Mucosa of stomach (tissue), 1 donor: Measurements from ENCODE around the gene DIP2B.

Experiments used
- H3K27me3 ChIP-seq: one replicate; pipeline ENCODE4 v1.7.0; 2013; ENCODE audit warnings: mild to moderate bottlenecking, low read length; ENCODE audit not compliant: control insufficient read depth, insufficient read depth
- H3K36me3 ChIP-seq: one replicate; pipeline ENCODE4 v1.7.0; 2013; ENCODE audit warnings: low read length; ENCODE audit not compliant: control insufficient read depth, insufficient read depth
- H3K4me1 ChIP-seq: one replicate; pipeline ENCODE4 v1.7.0; 2013; ENCODE audit warnings: mild to moderate bottlenecking, low read length; ENCODE audit not compliant: control insufficient read depth, insufficient read depth
- H3K4me3 ChIP-seq: one replicate; pipeline ENCODE4 v1.7.0; 2013; ENCODE audit warnings: low read length
- H3K9ac ChIP-seq: one replicate; pipeline ENCODE4 v1.7.0; 2013; ENCODE audit warnings: mild to moderate bottlenecking, low read length, moderate library complexity
- H3K9me3 ChIP-seq: one replicate; pipeline ENCODE4 v1.7.0; 2013; ENCODE audit warnings: mild to moderate bottlenecking, low read length, moderate library complexity; ENCODE audit not compliant: control insufficient read depth
- donor health status: Pancreatic carcinoma.

The DIP2B gene

DNA sequence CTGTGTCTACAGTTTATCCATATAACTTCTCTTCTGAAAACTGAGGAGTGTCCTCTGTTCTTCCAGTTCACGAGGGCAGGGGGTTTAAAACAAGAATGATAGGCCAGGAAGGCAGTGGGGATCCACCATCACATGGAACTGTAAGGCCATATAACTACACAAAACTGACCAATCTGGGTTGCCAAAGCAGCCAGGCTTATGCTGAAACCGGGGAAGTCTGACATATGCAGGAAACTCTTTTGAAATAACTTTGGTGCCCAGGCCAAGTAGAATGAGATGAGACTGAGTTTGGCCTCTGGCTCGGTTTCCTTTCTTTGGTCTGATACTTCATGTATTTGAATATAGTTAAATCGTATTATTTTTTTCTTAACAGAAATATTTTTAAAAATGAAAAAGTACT is 241.1 kb downstream of the DIP2B start:
- H3K36me3 ChIP-seq = peaks cover 6% of the 10 kb centered on the region
- H3K9ac ChIP-seq = no peak overlapping the region
- no peaks in the 10 kb centered on the region for H3K9me3 ChIP-seq
- no peaks in the 10 kb centered on the region for H3K27me3 ChIP-seq
- H3K4me3 ChIP-seq = no peak overlapping the region
- no peaks in the 10 kb centered on the region for H3K4me1 ChIP-seq

DNA sequence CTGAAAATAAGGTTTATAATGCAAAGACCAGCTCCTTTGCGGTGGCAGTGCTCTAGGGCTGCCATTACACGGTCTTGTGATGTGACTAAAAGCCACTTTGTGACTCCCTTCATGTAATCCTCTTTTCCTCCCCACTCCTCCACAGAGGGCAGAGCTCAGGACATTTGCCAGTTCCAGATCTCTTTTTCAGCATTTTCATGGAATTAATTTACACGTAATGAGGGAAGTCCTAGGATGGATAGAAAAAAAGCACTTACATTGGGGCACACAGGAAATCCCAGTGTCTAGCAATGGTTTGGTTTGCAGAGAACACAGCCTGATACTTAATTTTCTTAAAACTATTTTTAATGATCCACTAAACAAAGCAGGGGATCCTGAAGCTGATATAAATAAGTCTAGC is 241.6 kb downstream of the DIP2B start:
- no peaks in the 10 kb centered on the region for H3K9me3 ChIP-seq
- peaks cover 5% of the 10 kb centered on the region for H3K36me3 ChIP-seq
- no peak overlapping the region for H3K4me3 ChIP-seq
- no peaks in the 10 kb centered on the region for H3K4me1 ChIP-seq
- H3K27me3 ChIP-seq = no peaks in the 10 kb centered on the region
- no peak overlapping the region for H3K9ac ChIP-seq

DNA sequence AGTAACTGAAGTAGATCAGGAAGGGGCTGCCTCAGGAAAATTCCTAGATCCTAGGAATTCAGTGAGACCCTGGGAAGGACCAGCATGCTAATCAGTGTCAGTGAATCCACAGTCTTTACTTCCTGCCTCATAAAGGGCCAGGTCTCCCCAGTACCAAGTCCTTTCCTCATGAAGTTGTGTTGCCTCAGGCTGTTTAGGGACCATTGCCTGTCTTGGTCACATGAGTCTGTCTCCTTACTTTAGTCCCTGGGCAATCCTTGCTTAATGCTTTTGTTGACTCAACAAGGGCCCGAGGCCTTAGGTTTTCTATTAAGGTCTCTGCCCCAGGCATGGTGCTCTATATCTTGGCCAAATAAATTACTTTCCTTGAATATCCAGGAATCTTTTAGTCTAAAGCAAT is 243.0 kb downstream of the DIP2B start:
- Histone ChIP-seq H3K4me1 (no peaks in the 10 kb centered on the region), H3K27me3 (no peaks in the 10 kb centered on the region), H3K36me3 (no peaks in the 10 kb centered on the region), H3K9me3 (no peaks in the 10 kb centered on the region), H3K9ac (no peak overlapping the region), H3K4me3 (no peak overlapping the region)

DNA sequence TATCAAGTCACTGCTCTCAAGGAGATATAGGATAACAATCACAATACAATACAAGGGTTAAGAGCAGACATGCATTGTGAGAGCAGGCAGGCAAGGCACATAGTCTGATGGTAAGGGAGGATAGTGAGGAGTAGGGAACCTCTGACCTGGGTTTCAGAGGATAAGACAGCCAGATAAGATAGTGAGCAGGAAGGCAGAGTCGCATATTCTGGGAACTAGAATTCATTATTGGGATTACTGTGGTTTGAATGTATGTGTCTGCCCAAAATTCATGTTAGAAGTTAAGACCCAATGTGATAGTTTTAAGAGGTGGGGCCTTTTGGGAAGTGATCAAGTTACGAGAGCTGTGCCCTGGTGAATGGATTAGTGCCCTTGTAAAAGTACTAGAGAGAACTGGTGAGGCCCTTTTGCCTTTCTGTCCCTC is 244.7 kb downstream of the DIP2B start:
- Histone ChIP-seq H3K36me3 (no peaks in the 10 kb centered on the region), H3K9ac (no peak overlapping the region), H3K27me3 (no peaks in the 10 kb centered on the region), H3K9me3 (no peaks in the 10 kb centered on the region), H3K4me3 (no peak overlapping the region), H3K4me1 (no peaks in the 10 kb centered on the region)

DNA sequence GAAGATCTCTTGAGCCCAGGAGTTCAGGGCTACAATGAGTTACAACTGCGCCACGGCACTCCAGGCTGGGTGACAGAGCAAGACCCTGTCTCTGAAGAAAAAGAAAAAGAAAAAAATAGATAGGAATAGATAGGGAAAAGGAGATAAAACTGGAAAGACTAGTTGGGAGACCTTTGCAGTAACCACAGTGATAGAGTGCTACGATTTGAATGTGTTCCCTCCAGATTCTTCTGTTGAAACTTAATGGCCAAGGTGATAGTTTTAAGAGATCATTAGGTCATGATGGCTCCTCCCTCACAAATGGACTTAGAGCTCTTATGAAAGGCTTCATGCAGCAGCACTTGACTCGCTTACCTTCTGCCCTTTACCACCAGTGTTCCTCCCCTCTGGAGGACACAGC is 245.6 kb downstream of the DIP2B start:
- Histone ChIP-seq H3K27me3 (no peaks in the 10 kb centered on the region), H3K9ac (no peak overlapping the region), H3K36me3 (no peaks in the 10 kb centered on the region), H3K4me1 (no peaks in the 10 kb centered on the region), H3K4me3 (no peak overlapping the region), H3K9me3 (no peaks in the 10 kb centered on the region)

DNA sequence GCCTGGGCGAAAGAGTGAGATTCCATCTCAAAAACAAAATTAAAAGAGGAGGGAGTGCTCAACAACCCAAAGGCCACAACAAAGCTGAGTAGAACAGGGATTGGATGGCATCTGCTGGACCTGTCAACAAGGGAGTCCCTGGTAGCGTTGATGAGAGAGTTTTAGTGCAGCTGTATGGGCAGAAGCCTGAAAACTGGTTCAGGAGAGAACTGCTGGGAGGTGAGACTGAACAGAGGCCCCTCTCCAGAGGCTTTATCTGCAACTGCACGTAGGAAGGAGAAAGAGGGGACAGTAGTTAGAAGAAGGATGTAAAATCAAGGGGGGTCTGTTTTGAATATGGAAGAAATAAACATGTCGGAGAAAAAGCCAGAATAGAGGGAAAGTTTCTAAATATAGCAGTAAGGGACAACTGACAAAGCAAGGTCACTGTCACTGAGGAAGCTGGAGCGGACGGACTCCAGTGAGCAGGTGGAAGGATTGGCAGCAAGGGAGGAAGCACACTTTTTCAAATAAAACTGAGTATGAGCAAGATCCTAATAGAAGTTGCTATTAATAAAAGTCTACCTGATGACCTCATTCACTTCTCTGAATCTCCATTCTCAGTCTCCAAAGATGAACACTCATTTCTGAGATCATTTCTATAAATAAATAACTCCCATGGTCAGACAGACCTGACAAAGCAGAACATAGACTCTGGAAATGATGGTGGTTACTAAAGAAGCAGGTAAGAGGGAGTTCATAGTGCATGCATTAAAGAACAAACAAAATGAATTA is 247.3 kb downstream of the DIP2B start:
- no peaks in the 10 kb centered on the region for H3K9me3 ChIP-seq
- no peaks in the 10 kb centered on the region for H3K27me3 ChIP-seq
- no peaks in the 10 kb centered on the region for H3K4me1 ChIP-seq
- H3K9ac ChIP-seq = no peak overlapping the region
- H3K4me3 ChIP-seq = no peak overlapping the region
- no peaks in the 10 kb centered on the region for H3K36me3 ChIP-seq

DNA sequence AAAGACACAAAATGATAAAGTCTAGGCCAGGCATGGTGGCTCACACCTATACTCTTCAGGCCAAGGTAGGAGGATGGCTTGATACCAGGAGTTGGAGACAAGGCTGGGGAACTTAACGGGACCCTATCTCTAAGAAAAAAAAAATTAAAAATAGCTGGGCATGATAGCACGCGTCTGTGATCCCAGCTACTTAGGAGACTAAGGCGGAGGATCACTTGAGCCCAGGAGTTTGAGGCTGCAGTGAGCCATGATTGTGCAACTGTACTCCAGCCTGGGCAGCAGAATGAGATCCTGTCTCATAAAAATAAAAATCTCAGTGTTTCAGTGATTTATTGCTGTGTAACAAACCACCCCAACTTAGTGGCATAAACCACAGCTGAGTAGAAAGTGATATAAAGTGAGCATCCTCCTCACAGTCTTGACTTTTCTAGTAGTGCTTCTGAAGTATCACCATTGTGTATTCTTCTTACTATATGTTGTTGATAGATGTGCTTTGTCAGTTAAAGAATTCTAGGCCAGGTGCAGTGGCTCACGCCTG is 248.5 kb downstream of the DIP2B start:
- no peak overlapping the region for H3K9ac ChIP-seq

DNA sequence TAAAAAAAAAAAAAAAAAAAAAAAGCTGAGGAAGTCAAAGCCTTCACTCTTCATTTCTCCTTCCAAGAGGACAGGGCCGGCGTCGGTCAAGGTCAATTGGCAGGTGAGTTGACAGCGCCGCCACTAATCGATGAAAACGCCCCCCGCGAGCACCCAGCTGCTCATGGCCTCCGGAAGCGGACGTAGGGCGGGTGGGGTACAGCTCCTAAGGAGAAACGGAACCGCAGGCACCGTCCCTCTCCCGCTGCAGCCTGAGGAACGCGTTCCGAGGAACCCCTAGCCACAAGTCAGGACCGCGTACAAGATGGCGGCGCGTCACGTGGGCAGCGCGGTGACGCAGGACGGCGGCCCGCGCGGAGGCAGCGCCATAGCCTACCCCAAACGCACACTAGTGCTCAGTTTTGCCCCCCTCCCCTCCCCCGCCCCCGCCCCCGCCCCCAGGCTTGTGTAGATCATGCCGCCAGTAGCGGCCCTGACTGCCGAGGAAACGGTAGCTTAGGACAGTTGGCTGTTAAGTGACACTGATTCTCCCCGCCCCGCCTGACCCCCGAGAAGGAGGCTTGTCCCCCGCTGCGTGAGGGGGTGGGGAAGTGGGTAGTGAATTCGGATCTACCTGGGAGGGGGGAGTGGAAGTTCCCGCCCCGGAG is 259.0 kb downstream of the DIP2B start, which contains the start of gene ATF1:
Gene ATF1, plus strand, starts transcription at position 463 of the 647 bp plus-strand sequence. CDS start 16,045 bp downstream, outside the sequence.
- no peaks in the 10 kb centered on the region for H3K9me3 ChIP-seq
- peak within 1 kb of the TSS; percentile 98 for H3K9ac ChIP-seq
- H3K4me3 ChIP-seq = peak within 1 kb of the TSS; percentile 82
- no peaks in the 10 kb centered on the region for H3K36me3 ChIP-seq
- no peaks in the 10 kb centered on the region for H3K27me3 ChIP-seq
- H3K4me1 ChIP-seq = peaks cover 12% of the 10 kb centered on the region

More for the DNA sequence above, 248.5 kb downstream of the DIP2B start:
- Histone ChIP-seq H3K4me1 (no peaks in the 10 kb centered on the region), H3K36me3 (no peaks in the 10 kb centered on the region), H3K4me3 (no peak overlapping the region), H3K9me3 (no peaks in the 10 kb centered on the region), H3K27me3 (no peaks in the 10 kb centered on the region)

DNA sequence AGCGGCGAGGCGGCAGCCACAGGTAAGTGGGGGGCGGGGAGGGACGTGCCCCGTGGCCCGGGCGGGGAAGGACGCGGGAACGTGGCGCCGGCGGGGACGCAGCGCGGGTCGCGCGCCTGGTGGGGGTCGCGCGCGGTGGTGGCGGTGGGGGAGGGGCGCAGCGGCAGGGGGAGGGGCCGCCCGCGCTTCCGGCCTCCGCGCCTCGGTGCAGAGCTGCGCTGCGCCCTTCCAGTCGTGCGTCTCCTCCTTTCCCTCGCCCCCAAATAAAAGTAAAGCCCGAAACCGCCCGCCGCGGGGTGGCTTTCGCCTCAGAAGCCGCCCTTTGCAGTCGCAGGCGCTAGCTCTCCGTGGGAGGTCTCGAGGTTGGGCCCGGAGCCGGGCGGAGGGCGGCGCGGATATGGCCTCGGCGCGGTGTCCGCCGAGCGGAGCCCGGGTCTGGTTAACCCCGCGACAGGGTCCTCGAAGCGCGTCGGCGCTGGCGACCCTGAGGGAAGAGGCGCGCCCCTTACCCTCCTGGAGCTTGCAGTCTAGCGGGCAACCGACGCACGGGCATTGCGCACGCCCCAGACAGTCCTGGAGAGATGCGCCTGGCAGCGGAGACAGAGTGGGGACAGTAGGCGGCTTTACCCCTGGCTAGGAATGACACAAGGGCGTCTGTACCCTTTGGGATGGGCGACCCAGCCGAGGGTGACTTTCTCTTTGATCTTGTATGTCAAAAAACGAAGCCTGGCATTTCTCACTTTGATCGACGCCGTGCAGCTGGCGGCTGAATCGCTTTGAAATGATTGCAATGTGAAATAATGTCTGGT is 259.7 kb downstream of the DIP2B start:
- H3K9me3 ChIP-seq = no peaks in the 10 kb centered on the region
- no peaks in the 10 kb centered on the region for H3K36me3 ChIP-seq
- peaks cover 17% of the 10 kb centered on the region for H3K4me1 ChIP-seq
- H3K9ac ChIP-seq = peak overlapping the region; percentile 69
- H3K4me3 ChIP-seq = peak overlapping the region; percentile 82
- no peaks in the 10 kb centered on the region for H3K27me3 ChIP-seq

DNA sequence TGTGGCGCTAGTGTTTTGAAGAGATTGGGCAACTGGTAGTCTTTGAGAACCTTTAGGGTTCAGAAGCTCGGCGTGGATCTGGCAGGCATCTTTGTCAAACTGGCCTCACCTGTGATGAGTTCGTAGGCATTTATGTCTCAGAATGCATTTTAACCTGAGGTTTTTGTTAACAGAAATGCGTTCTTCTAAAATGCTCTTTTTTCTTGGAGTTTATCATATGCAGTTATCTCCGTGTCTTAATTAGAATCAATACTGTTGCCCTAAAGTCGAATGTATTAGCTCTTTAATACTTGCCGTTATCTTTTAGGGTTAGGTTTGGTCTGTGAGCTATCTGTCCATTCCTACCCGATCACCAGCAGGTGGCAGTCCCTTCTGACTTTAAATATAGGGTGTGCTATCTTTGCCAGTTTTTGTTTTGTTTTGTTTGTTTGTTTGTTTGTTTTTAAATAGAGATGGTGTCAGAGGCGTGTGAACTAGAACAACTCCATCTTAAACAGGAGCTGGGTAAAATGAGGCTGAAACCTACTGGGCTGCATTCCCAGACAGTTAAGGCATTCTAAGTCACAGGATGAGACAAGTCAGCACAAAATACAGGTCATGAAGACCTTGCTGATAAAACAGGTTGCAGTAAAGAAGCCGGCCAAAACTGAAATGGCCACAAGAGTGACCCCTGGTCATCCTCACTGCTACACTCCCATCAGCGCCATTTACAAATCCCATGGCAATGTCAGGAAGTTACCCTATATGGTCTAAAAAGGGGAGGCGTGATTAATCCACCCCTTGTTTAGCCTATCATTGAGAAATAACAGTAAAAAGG is 260.5 kb downstream of the DIP2B start:
- Histone ChIP-seq H3K9ac (peak overlapping the region; percentile 69), H3K27me3 (no peaks in the 10 kb centered on the region), H3K36me3 (no peaks in the 10 kb centered on the region), H3K4me1 (peaks cover 17% of the 10 kb centered on the region), H3K9me3 (no peaks in the 10 kb centered on the region), H3K4me3 (peak overlapping the region; percentile 82)

DNA sequence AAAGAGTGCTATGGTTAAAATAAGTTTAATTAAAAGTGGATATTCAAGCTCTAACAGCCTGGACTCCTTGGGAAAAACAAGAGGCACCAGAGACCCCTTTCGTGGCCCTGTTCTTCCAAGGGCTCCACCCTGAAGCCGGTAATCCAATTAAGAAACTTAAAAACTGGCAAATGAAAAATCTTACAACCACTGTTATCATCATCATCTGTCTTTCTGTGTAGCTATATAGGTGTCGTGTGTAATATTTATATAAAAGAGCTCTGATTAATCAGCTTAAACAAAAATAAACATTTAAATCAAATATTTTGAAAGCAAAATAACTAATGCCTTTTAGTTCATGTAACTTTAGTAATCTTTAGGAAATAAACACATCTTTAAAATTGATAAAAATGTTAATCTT is 263.6 kb downstream of the DIP2B start:
- Histone ChIP-seq H3K36me3 (no peaks in the 10 kb centered on the region), H3K4me1 (peaks cover 17% of the 10 kb centered on the region), H3K9me3 (no peaks in the 10 kb centered on the region), H3K9ac (no peak overlapping the region), H3K27me3 (no peaks in the 10 kb centered on the region), H3K4me3 (no peak overlapping the region)
